ENCODE measurements around the gene GALNT18. TPM values are rescaled to one million over a fixed set of nuclear protein-coding genes. Genes with fewer than 3 reads are reported as not detected.

The GALNT18 gene
- total and polyA plus RNA-seq, 2 of the 4 experiments (the other 2 are of a cell fraction) = 9.5 to 11.3 TPM

GRCh38 chr11:11468954-11469353 is 152.9 kb downstream of the GALNT18 start:
- no peaks in the 10 kb centered on the region for H3K36me3 ChIP-seq (ENCODE audit: control insufficient read depth, insufficient read depth, low read length)
- H3K27me3 ChIP-seq (ENCODE audit: control insufficient read depth, insufficient read depth, low read length) = peaks cover 6% of the 10 kb centered on the region
- intact Hi-C loops (cut with micrococcal nuclease) (no loop called here), dilution Hi-C loops (cut with HindIII; ENCODE audit: low sequenced_read_pairs, unreplicated experiment) (no loop called here), in situ Hi-C loops (cut with MboI; ENCODE audit: low sequenced_read_pairs) (no loop called here)
- no peak overlapping the region for H3K23ac ChIP-seq (ENCODE audit: low read depth, low read length)
- H2BK120ac ChIP-seq (ENCODE audit: low read depth, low read length) = no peak overlapping the region
- no peak overlapping the region for H3K4me3 ChIP-seq (ENCODE audit: insufficient read depth, low read depth, low read length)
- H4K20me1 ChIP-seq (ENCODE audit: insufficient read depth, low read length) = no peaks in the 10 kb centered on the region
- no peak overlapping the region for H3K27ac ChIP-seq (ENCODE audit: insufficient read depth, low read length)
- no peak overlapping the region for H2BK5ac ChIP-seq (ENCODE audit: low read depth, low read length, poor library complexity, severe bottlenecking)
- no TSS peak for BruUV-seq (replicated peaks)
- no peak overlapping the region for H3K4me2 ChIP-seq (ENCODE audit: low read depth, low read length)
- no peak for TF ChIP-seq MXI1 (IDR thresholded peaks at IDR 0.05; ENCODE audit: borderline replicate concordance, low read depth, low read length)
- no peak for TF ChIP-seq SMC3 (IDR thresholded peaks at IDR 0.05; ENCODE audit: low read depth, low read length)
- no peak for TF ChIP-seq ELK1 (IDR thresholded peaks at IDR 0.05; ENCODE audit: borderline replicate concordance, low read depth, low read length)
- TF ChIP-seq MAZ (IDR thresholded peaks at IDR 0.05; ENCODE audit: borderline replicate concordance, low read depth, low read length) = no peak
- no peak for TF ChIP-seq RAD21 (IDR thresholded peaks at IDR 0.05; ENCODE audit: low read length)
- no peak for TF ChIP-seq NFE2L2 (IDR thresholded peaks at IDR 0.05; ENCODE audit: low read depth, low read length)
- TF ChIP-seq CEBPB (IDR thresholded peaks at IDR 0.05; ENCODE audit: low read depth, low read length) = no peak
- TF ChIP-seq CHD1 (IDR thresholded peaks at IDR 0.05; ENCODE audit: low read depth, low read length) = no peak
- TF ChIP-seq USF2 (IDR thresholded peaks at IDR 0.05; ENCODE audit: low read depth, low read length) = no peak
- no peak for TF ChIP-seq RCOR1 (IDR thresholded peaks at IDR 0.05; ENCODE audit: insufficient replicate concordance, low read length)
- no peak for TF ChIP-seq BHLHE40 (IDR thresholded peaks at IDR 0.05; ENCODE audit: low read depth, low read length)
- TF ChIP-seq FOS (IDR thresholded peaks at IDR 0.05; ENCODE audit: low read depth, low read length) = no peak
- no peak for TF ChIP-seq MAFK (IDR thresholded peaks at IDR 0.05; ENCODE audit: low read depth, low read length)
- TF ChIP-seq RFX5 (IDR thresholded peaks at IDR 0.05; ENCODE audit: low read depth, low read length) = no peak
- no peak for TF ChIP-seq POLR2A (IDR thresholded peaks at IDR 0.05; ENCODE audit: low read depth, low read length)
- 17% methylated on average over 2 of the region's 6 CpGs; no CpG with 5 or more reads in 1 of the 2 experiments for WGBS, 2 experiments (ENCODE audit: extremely low coverage in 2 of 2, insufficient read length in 1 of 2)
- peaks cover 6% of the 10 kb centered on the region for H3K4me1 ChIP-seq (ENCODE audit: control insufficient read depth, insufficient read depth, low read length)
- H3K9me1 ChIP-seq (ENCODE audit: insufficient read depth, low read length) = no peaks in the 10 kb centered on the region
- no peak overlapping the region for H3K18ac ChIP-seq (ENCODE audit: low read depth, low read length)
- H3K9me3 ChIP-seq (ENCODE audit: control insufficient read depth, insufficient read depth, low read length) = no peaks in the 10 kb centered on the region
- H2AFZ ChIP-seq (replicated peaks; ENCODE audit: low read length, poor library complexity) = no peak overlapping the region
- H2BK20ac ChIP-seq (ENCODE audit: low read depth, low read length) = no peak overlapping the region
- no peak overlapping the region for H2AK5ac ChIP-seq (ENCODE audit: low read depth, low read length)
- H3K14ac ChIP-seq (replicated peaks; ENCODE audit: low read depth, low read length) = no peak overlapping the region
- no peak overlapping the region for H2BK15ac ChIP-seq (ENCODE audit: low read depth, low read length)
- ATAC-seq (ENCODE audit: low read depth) = peak; percentile 73
- H4K5ac ChIP-seq (ENCODE audit: low read depth, low read length) = no peak overlapping the region
- CTCF ChIA-PET = no interaction called here
- H4K8ac ChIP-seq (ENCODE audit: low read depth in 2 of 2, low read length in 2 of 2) = no peak overlapping the region
- DNase-seq = peak; percentile 62
- no peak overlapping the region for H3K56ac ChIP-seq (ENCODE audit: extremely low read depth, insufficient read depth, low read length)
- POLR2A ChIA-PET (ENCODE audit: unreplicated experiment) = no interaction called here
- no peaks in the 10 kb centered on the region; a peak in 1 of 4 replicates for H3K79me1 ChIP-seq (ENCODE audit: low read depth in 1 of 2, low read length in 2 of 2)
- H3K9ac ChIP-seq (ENCODE audit: low read depth, low read length) = no peak overlapping the region
- H4K91ac ChIP-seq (ENCODE audit: insufficient read depth, low read depth, low read length) = no peak overlapping the region
- no peak overlapping the region for H2AK9ac ChIP-seq (replicated peaks; ENCODE audit: low read depth, low read length, poor library complexity)
- no peak overlapping the region for H3K4ac ChIP-seq (ENCODE audit: low read depth, low read length)

All from IMR-90 (cell line).